AG04450 (cell line): ENCODE measurements around the gene PXDC1. TPM values are rescaled to one million over a fixed set of nuclear protein-coding genes. Genes with fewer than 3 reads are reported as not detected.

Source experiments
- CTCF ChIA-PET: fragments of 300-600, 350-600 bp; formaldehyde crosslinking; extraction: SDS; loops from one replicate; lab custom pipeline; 2022; ENCODE audit warnings: antibody characterized with exemption, inconsistent platforms; lab: Charles Lee
- POLR2A ChIA-PET: fragments of 350-600 bp; formaldehyde crosslinking; extraction: SDS; loops from one replicate; lab custom pipeline; 2021; ENCODE audit warnings: antibody characterized with exemption, inconsistent platforms; lab: Yijun Ruan, JAX
- DNase-seq: peaks from one replicate; pipeline ENCODE4 v3.0.0-alpha.2; 2011; ENCODE audit warnings: low read depth, low spot score
- H3K27ac ChIP-seq: one replicate; pipeline ENCODE4 v1.5.1; 2012; ENCODE audit warnings: low read depth, low read length, control low read depth
- H3K27me3 ChIP-seq: one replicate; pipeline ENCODE4 v1.6.0; 2012; ENCODE audit warnings: low read length; ENCODE audit not compliant: control insufficient read depth, insufficient read depth
- H3K4me3 ChIP-seq: 2 replicates; pipeline ENCODE4 v1.5.1; 2011; ENCODE audit warnings: mild to moderate bottlenecking, low read depth, low read length, control low read depth
- H3K9me3 ChIP-seq: 2 replicates; pipeline ENCODE4 v1.5.1; 2012; ENCODE audit warnings: low read length; ENCODE audit not compliant: control insufficient read depth, insufficient read depth
- CTCF ChIP-seq: IDR thresholded peaks from 2 replicates; pipeline ENCODE4 v1.5.1; 2011; ENCODE audit warnings: low read depth, low read length, control low read depth, inconsistent platforms
- polyA plus RNA-seq: library from polyadenylated mRNA; depleted of rRNA; stranded (reverse); fragments of >200 nt; gene quantifications from 2 replicates; pipeline ENCODE4 v1.2.3, GENCODE V29; 2011

PXDC1 gene
- polyA plus RNA-seq, 1 experiment = 13.5 TPM

GRCh38 chr6:3740551-3741476 is 10.7 kb downstream of the PXDC1 start:
- ChIA-PET CTCF (interaction anchor here (0.6 to 5.9 kb wide), 14 partner anchors 107 to 489 kb away, joined by 3 to 86 read pairs (median 4); partner anchors contain the start of gene FAM50B), POLR2A (interaction anchor here (0.5 to 0.6 kb wide), 2 partner anchors 9 to 252 kb away, joined by 3 to 4 read pairs; no protein-coding TSS in a partner anchor)
- DNase-seq = no peak
- Histone ChIP-seq H3K4me3 (no peak overlapping the region), H3K9me3 (no peaks in the 10 kb centered on the region; the same call in 1 of the 2 replicates), H3K27ac (no peak overlapping the region), H3K27me3 (no peaks in the 10 kb centered on the region)
- no peak for TF ChIP-seq CTCF

- POLR2A ChIA-PET = no interaction called here
- CTCF ChIA-PET = interaction anchor here (0.5 to 5.9 kb wide), 5 partner anchors 108 to 458 kb away, joined by 3 to 86 read pairs (median 3); a partner anchor contains a TSS
- H3K27me3 ChIP-seq = no peaks in the 10 kb centered on the region
- no peak for TF ChIP-seq CTCF
- no peaks in the 10 kb centered on the region; the same call in 1 of the 2 replicates for H3K9me3 ChIP-seq
- DNase-seq = no peak
- peak overlapping the region; percentile 25 for H3K4me3 ChIP-seq
- H3K27ac ChIP-seq = peak overlapping the region; percentile 58
These were observed 12.1 kb downstream of the PXDC1 start for GRCh38 chr6:3739311-3739897.

GRCh38 chr6:3738381-3739131 is 13.0 kb downstream of the PXDC1 start:
- TF ChIP-seq CTCF = no peak
- DNase-seq = no peak
- POLR2A ChIA-PET = no interaction called here
- H3K27ac ChIP-seq = no peak overlapping the region
- H3K4me3 ChIP-seq = no peak overlapping the region
- H3K9me3 ChIP-seq = no peaks in the 10 kb centered on the region; the same call in 1 of the 2 replicates
- H3K27me3 ChIP-seq = no peaks in the 10 kb centered on the region
- CTCF ChIA-PET = no interaction called here

GRCh38 chr6:3737831-3738210 is 13.7 kb downstream of the PXDC1 start:
- Histone ChIP-seq H3K27me3 (no peaks in the 10 kb centered on the region), H3K4me3 (no peak overlapping the region), H3K27ac (no peak overlapping the region), H3K9me3 (no peaks in the 10 kb centered on the region; the same call in 1 of the 2 replicates)
- DNase-seq = no peak
- POLR2A ChIA-PET = no interaction called here
- no peak for TF ChIP-seq CTCF
- CTCF ChIA-PET = no interaction called here
